ENCODE results near the gene NREP.

The NREP gene

DNA sequence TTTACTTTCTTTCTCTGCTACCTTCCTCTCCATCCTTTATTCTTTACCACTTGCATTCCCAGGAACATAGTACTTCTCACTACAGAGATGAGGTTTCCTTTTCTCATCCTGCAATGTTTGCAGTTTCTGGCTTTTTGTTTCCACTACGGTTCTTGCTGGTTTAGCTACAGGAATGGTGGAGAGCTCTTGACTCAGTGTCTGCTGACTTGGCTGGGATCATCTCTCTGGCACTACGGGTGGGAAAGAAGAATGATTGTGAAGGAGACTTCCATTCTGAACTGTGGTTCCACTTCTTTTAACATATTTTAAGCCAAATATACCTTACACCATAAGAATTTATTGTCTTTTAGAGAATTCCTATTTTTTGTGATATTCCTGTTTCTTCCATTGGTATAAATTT is 65.1 kb downstream of the NREP start:
- DNase-seq = no peak

DNA sequence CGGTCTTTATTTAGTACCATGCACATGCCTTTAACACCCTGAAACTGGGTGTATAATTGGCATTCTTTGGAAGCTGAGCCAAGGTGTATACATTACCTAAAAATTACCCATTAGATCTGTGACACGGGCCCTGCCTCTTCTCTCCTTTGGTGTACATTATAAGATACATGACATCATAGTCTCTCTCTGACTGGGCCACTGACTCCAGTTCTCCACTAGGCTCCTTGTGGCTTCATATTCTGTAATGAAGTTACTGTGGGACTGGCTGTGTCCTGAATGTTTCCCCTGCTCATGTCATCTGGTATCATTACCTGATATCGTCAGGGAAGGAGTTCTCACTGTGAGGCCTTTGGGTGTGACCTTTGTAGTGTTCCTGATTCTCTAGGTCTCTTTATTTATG is 65.5 kb downstream of the NREP start:
- no peak for DNase-seq

DNA sequence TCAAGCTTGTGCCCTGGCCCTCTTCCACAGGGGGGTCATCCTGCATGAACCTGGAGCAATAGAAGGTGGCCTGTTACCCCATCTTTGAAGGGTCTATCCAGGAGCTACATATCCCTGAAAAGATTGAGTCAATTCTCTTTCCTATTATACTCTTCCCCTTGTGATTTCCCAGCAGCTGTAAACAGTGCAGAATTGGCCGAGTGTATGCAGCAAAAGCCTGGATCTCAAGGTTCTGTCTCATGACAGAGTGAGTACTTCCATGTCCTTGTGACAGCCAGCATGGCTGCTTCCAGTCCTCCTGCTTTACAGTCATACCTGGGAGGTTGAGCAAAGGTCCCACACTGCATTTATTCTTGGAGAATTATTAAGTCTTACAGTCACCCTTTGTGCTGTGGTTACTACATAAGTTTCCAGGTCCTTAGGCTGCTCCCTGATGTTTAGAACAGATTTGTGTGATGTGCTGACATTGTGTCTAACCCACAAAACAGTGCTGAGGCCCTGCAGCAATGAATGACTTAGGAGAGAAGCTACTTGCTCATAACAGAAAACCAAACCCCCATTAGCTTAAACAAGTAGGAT is 67.5 kb downstream of the NREP start:
- no peak for DNase-seq

DNA sequence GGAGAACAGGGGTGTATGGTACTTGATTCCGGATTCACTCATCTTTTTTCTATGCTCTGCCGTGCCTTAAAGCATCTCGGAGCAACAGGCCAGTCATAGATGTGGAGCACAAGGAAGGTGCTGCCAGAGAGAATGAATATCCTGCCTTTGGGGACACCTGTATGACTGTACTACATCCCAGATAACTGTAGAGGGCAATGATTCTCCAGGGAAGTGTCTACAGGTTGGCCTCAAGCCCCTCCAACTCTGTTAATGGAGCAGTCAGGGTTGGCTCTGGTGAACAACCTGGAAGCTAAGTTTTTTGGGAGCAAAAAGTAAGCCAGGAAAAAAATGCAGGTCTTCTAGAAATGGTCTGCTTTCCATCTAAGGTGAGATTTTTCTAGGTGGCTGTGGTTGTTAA is 71.0 kb downstream of the NREP start:
- DNase-seq = no peak

DNA sequence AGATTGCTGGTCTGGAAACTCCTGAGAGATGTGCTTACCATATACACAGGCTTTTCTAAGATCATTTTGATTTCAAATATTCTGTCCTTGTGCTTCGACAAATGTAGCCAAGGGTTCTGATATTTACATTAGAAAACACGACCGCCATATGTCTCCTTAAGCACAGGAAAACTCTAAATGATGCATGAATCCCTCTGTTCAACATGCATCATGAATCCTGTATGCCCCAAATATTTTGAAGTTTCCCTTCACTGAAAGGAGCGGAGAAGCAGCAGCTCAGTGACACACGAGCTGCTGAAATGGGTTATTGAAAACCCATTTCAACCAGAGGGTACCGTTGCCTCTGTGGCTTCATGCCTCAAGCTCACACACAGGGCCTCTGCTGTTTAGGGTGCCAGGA is 74.4 kb downstream of the NREP start:
- DNase-seq = no peak

DNA sequence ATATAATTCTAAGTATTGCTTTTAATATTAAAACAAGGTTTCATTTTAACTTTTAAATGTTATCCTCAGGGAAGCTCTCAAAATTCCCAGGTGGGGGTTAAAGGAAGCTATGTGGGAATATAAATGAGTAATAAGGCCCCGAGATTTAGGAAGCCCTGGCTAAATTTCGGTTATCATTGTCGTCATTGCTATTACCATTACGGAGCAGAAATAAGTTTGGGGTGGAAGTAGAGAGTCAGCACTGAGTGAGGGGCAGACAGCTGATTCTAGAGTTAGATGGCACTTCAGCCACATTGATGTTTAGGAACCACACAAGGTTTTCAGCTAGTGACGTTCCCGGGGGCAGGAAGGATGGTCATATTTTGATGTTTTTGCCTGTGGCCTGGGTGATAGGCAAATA is 74.9 kb downstream of the NREP start:
- no peak for DNase-seq

DNA sequence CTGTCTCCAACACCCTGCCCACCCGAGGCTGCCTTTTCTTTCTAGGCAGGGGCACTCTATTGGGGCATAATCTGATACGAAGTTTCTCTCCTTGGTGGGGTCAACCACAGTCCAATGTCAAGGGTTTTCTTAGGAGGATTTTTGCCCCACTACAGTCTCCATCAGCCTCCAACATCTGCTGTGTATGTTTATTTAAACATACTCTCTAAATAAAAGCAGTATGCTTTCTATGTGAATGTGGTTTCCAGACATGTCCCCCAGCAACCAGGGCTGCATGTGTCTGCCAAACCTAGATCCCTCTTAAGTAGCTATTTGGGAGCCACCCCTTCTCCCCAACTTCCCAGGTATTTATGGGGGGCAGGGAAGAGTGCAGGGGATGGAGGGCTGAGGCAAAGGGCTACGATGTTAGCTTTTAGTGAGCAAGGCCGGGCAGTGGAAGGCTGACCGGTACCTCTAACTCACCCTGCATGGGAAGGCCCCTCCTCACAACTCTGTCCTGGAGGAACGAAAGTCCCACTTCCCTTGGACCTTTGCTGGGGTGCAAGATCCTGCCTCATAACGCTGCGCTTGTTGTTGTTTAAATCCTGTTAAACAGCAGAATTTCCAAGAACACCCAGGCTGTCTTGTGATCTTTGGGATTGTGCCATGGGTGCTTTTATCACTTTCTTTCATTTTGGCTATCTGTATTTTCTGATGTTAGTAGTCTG is 75.4 kb downstream of the NREP start:
- no peak for DNase-seq

DNA sequence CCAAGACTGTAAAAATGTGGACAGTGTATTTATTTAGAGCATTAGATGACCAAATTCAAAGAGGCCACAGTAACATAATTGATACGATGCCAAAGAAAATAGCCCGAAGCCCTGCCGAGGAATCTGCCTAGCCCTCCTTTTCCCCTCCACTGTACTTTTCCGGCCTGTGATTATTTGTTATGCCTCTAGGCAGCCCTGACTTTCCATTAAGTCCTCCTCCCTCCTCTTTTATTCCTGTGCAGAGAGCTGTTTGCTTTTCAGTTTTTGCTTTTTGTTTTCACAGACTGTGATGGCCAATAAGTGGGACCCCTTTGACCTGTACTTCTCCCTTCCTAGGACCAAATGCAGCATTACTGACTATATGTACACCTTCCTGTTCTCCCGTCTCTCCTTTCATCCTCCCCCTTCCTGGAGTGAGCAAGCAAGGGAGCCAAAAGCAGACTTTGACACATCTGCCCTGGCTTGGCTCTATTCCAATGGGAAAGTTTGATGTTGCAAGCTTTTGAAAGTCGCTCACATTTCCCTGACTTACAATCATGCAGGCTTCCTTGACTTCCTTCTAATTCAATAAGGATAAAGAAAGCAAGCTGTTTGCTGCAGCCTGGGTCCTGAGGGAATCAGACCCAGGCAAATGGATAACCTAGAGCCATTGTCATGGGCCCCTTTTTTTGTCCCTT is 76.1 kb downstream of the NREP start:
- DNase-seq = no peak

DNA sequence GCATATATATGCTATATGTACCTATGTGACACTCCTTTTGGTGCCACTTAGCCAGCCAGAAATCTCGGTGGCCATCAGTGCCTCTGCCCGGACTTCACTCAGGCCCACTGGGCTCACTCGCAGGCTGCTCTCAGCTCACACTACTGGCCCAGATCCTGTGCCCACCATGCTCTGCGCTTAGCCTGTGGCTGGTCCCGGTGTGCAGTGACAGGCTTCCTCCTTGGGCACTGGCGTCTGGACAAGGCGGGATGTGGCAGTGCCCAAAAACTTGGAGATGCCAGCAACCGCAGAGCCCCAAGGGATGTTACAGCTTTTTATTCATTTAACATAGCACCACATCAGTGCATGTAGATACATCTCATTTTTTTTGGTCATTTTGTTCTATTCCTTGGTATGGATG is 77.4 kb downstream of the NREP start:
- DNase-seq = no peak
